IMR-90 (cell line): ENCODE measurements around the gene DEFB123. TPM values are rescaled to one million over a fixed set of nuclear protein-coding genes. Genes with fewer than 3 reads are reported as not detected.

Source experiments
- ATAC-seq: fragments of 200-7000 bp; cut with Tn5 transposase; 2 replicates; pipeline ENCODE4 v1.9.1; 2020; ENCODE audit warnings: low read depth, mild to moderate bottlenecking, moderate library complexity
- BruUV-seq: library from RNA; stranded (reverse); fragments of 400-500 nt; replicated peaks from 2 replicates; lab custom pipeline; 2021; lab: Mats Ljungman, UMichigan
- CTCF ChIA-PET: fragments of 300-600 bp; formaldehyde crosslinking; extraction: SDS; loops from one replicate; lab custom pipeline; 2021; ENCODE audit warnings: antibody characterized with exemption; lab: Yijun Ruan, JAX
- POLR2A ChIA-PET: fragments of 300-600 bp; sonication (Branson Sonifier 250); formaldehyde crosslinking; loops from one replicate; lab custom pipeline; 2022; ENCODE audit warnings: antibody characterized with exemption; ENCODE audit not compliant: unreplicated experiment; lab: Charles Lee
- DNase-seq: peaks from one replicate; pipeline ENCODE4 v3.0.0; 2013
- H2AFZ ChIP-seq: replicated peaks from 2 replicates; pipeline ENCODE3; 2013; ENCODE audit warnings: low read length, mild to moderate bottlenecking; ENCODE audit not compliant: poor library complexity
- H2AK5ac ChIP-seq: 2 replicates; pipeline ENCODE4 v1.6.1; 2013; ENCODE audit warnings: low read depth, low read length, inconsistent platforms
- H2AK9ac ChIP-seq: replicated peaks from 2 replicates; pipeline ENCODE3; 2013; ENCODE audit warnings: mild to moderate bottlenecking, low read depth, low read length, moderate library complexity; ENCODE audit not compliant: poor library complexity
- H2BK120ac ChIP-seq: 2 replicates; pipeline ENCODE4 v1.6.1; 2013; ENCODE audit warnings: low read depth, low read length, inconsistent platforms
- H2BK15ac ChIP-seq: 3 replicates; pipeline ENCODE4 v1.6.1; 2013; ENCODE audit warnings: low read depth, low read length, inconsistent platforms
- H2BK20ac ChIP-seq: 2 replicates; pipeline ENCODE4 v1.6.1; 2013; ENCODE audit warnings: low read depth, mild to moderate bottlenecking, inconsistent platforms, low read length, moderate library complexity
- H2BK5ac ChIP-seq: 2 replicates; pipeline ENCODE4 v1.6.1; 2013; ENCODE audit warnings: mild to moderate bottlenecking, low read depth, low read length, inconsistent platforms; ENCODE audit not compliant: poor library complexity, severe bottlenecking
- H3K14ac ChIP-seq: replicated peaks from 2 replicates; pipeline ENCODE4 v1.6.1; 2013; ENCODE audit warnings: low read depth, low read length, inconsistent platforms
- H3K18ac ChIP-seq: 2 replicates; pipeline ENCODE4 v1.6.1; 2013; ENCODE audit warnings: low read depth, low read length, control low read depth
- H3K23ac ChIP-seq: 2 replicates; pipeline ENCODE4 v1.6.1; 2013; ENCODE audit warnings: low read depth, low read length, inconsistent platforms
- H3K27ac ChIP-seq: 2 replicates; pipeline ENCODE4 v1.5.1; 2013; ENCODE audit warnings: mild to moderate bottlenecking, control low read depth, low read length; ENCODE audit not compliant: insufficient read depth
- H3K27me3 ChIP-seq: 2 replicates; pipeline ENCODE4 v1.6.1; 2013; ENCODE audit warnings: low read length; ENCODE audit not compliant: control insufficient read depth, insufficient read depth
- H3K36me3 ChIP-seq: 2 replicates; pipeline ENCODE4 v1.6.1; 2013; ENCODE audit warnings: low read length, mixed read lengths; ENCODE audit not compliant: control insufficient read depth, insufficient read depth
- H3K4ac ChIP-seq: 2 replicates; pipeline ENCODE4 v1.6.1; 2013; ENCODE audit warnings: low read depth, low read length, inconsistent platforms
- H3K4me1 ChIP-seq: 2 replicates; pipeline ENCODE4 v1.6.1; 2013; ENCODE audit warnings: low read length, mixed read lengths; ENCODE audit not compliant: control insufficient read depth, insufficient read depth
- H3K4me2 ChIP-seq: 2 replicates; pipeline ENCODE4 v1.6.1; 2013; ENCODE audit warnings: low read depth, mild to moderate bottlenecking, control low read depth, low read length, moderate library complexity
- H3K4me3 ChIP-seq: 2 replicates; pipeline ENCODE4 v1.5.1; 2013; ENCODE audit warnings: low read depth, mild to moderate bottlenecking, control low read depth, low read length, moderate library complexity; ENCODE audit not compliant: insufficient read depth
- H3K56ac ChIP-seq: 2 replicates; pipeline ENCODE4 v1.6.1; 2013; ENCODE audit warnings: low read length, inconsistent platforms; ENCODE audit not compliant: insufficient read depth; ENCODE audit errors: extremely low read depth
- H3K79me1 ChIP-seq, 2 experiments: 2 replicates each; pipeline ENCODE4 v1.6.1; 2013; ENCODE audit warnings: low read length in 2 of 2, inconsistent platforms in 1 of 2, low read depth in 1 of 2
- H3K9ac ChIP-seq: 2 replicates; pipeline ENCODE4 v1.6.1; 2013; ENCODE audit warnings: low read depth, low read length, control low read depth
- H3K9me1 ChIP-seq: 2 replicates; pipeline ENCODE4 v1.6.1; 2013; ENCODE audit warnings: low read length, inconsistent platforms; ENCODE audit not compliant: insufficient read depth
- H3K9me3 ChIP-seq: 2 replicates; pipeline ENCODE4 v1.6.1; 2013; ENCODE audit warnings: low read length; ENCODE audit not compliant: control insufficient read depth, insufficient read depth
- H4K20me1 ChIP-seq: 2 replicates; pipeline ENCODE4 v1.6.1; 2013; ENCODE audit warnings: low read length, inconsistent platforms; ENCODE audit not compliant: insufficient read depth
- H4K5ac ChIP-seq: 2 replicates; pipeline ENCODE4 v1.6.1; 2013; ENCODE audit warnings: mild to moderate bottlenecking, low read depth, low read length, control low read depth
- H4K8ac ChIP-seq, 2 experiments: 2 replicates each; pipeline ENCODE4 v1.6.1; 2013; ENCODE audit warnings: low read depth in 2 of 2, low read length in 2 of 2, control low read depth in 1 of 2, inconsistent platforms in 1 of 2
- H4K91ac ChIP-seq: 2 replicates; pipeline ENCODE4 v1.6.1; 2013; ENCODE audit warnings: low read depth, low read length, inconsistent platforms; ENCODE audit not compliant: insufficient read depth
- CEBPB ChIP-seq: IDR thresholded peaks from 2 replicates; pipeline ENCODE4 v1.6.1; 2012; ENCODE audit warnings: low read depth, low read length, improper control_type of control experiment
- WGBS, 2 experiments: methylation state at CpG; one replicate each; pipeline versions ENCODE4 v1.1.5 to v1.1.7; 2013; ENCODE audit warnings: missing lambda C conversion rate in 2 of 2; ENCODE audit not compliant: insufficient read length in 1 of 2; ENCODE audit errors: extremely low coverage in 2 of 2; 5-methylcytosine and 5-hydroxymethylcytosine counted together
- dilution Hi-C: fragments of 300-500 bp; cut with HindIII; formaldehyde crosslinking; loops from one replicate; pipeline ENCODE4 v1.14.3; 2018; ENCODE audit warnings: low sequenced_read_pairs; ENCODE audit not compliant: unreplicated experiment
- in situ Hi-C: fragments of 300-500 bp; cut with MboI; formaldehyde crosslinking; loops from 3 replicates; pipeline ENCODE4 v1.14.3; 2019; ENCODE audit warnings: low sequenced_read_pairs, inconsistent platforms, mixed read lengths
- intact Hi-C: fragments of 100-400 bp; cut with micrococcal nuclease; formaldehyde crosslinking; loops from 2 replicates; pipeline ENCODE4 v1.10.0; 2022
- polyA plus RNA-seq, 3 experiments: library from polyadenylated mRNA; depleted of rRNA; stranded (reverse); fragments of >200 nt; gene quantifications; 2 replicates each; pipeline ENCODE4 v1.2.3, GENCODE V29; 2012; ENCODE audit warnings: low replicate concordance in 1 of 3
- total RNA-seq: library from RNA; depleted of rRNA; stranded (reverse); fragments of >200 nt; gene quantifications from 2 replicates; pipeline ENCODE4 v1.2.3, GENCODE V29; 2012

DEFB123 gene
- total and polyA plus RNA-seq, 2 of the 4 experiments (the other 2 are of a cell fraction) = not detected

DNA sequence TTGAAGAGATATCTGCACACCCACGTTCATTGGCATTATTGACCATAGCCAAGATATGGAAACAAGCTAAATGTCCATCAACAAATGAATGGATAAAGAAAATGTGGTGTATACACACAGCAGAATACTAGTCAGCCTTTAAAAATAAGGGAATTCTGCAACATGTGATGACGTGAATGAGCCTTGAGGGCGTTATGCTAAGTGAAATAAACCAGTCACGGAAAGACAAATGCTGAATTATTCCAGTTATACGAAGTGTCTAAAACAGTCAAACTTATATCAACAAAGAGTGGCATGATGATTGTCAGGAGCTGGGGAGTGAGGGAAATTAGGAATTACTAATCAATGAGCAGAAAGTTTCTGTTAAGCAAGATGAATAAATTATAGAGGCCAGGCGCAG, 26.1 kb upstream of the DEFB123 start:
- H3K18ac ChIP-seq = no peak overlapping the region
- no peaks in the 10 kb centered on the region for H3K79me1 ChIP-seq
- no peak overlapping the region for H3K56ac ChIP-seq
- intact Hi-C loops (no loop called here), in situ Hi-C loops (no loop called here), dilution Hi-C loops (no loop called here)
- no peak overlapping the region for H3K23ac ChIP-seq
- WGBS, 2 experiments = 80% methylated on average over 1 of the region's 6 CpGs; no CpG with 5 or more reads in 1 of the 2 experiments
- H3K36me3 ChIP-seq = no peaks in the 10 kb centered on the region
- no peak overlapping the region for H2BK20ac ChIP-seq
- POLR2A ChIA-PET = no interaction called here
- no peak overlapping the region for H2BK5ac ChIP-seq
- H3K9me1 ChIP-seq = no peaks in the 10 kb centered on the region
- no peak overlapping the region for H2AFZ ChIP-seq
- H3K4me2 ChIP-seq = no peak overlapping the region
- no peak overlapping the region for H2BK15ac ChIP-seq
- H3K9me3 ChIP-seq = no peaks in the 10 kb centered on the region
- BruUV-seq = no TSS peak
- no peak overlapping the region for H4K8ac ChIP-seq
- H3K14ac ChIP-seq = no peak overlapping the region
- CTCF ChIA-PET = no interaction called here
- no peaks in the 10 kb centered on the region for H3K27me3 ChIP-seq
- H4K5ac ChIP-seq = no peak overlapping the region
- no peak overlapping the region for H3K4me3 ChIP-seq
- no peaks in the 10 kb centered on the region for H4K20me1 ChIP-seq
- H3K9ac ChIP-seq = no peak overlapping the region
- no peak overlapping the region for H4K91ac ChIP-seq
- no peak overlapping the region for H3K27ac ChIP-seq
- ATAC-seq (no peak), DNase-seq (no peak)
- no peak overlapping the region for H2BK120ac ChIP-seq
- H3K4ac ChIP-seq = no peak overlapping the region
- no peaks in the 10 kb centered on the region for H3K4me1 ChIP-seq
- no peak overlapping the region for H2AK9ac ChIP-seq
- no peak overlapping the region for H2AK5ac ChIP-seq
- no peak for TF ChIP-seq CEBPB
